Skeletal muscle tissue (tissue), 4 donors: ENCODE data around the gene OVCH2. TPM values are rescaled to one million over a fixed set of nuclear protein-coding genes. Genes with fewer than 3 reads are reported as not detected.
A peak's percentile ranks its signal among the peaks of the same experiment; 100 is the strongest.

Experiments used
- H3K27ac ChIP-seq: one replicate; pipeline ENCODE4 v1.7.0; 2013; ENCODE audit warnings: mild to moderate bottlenecking, low read depth, low read length, inconsistent platforms
- H3K27me3 ChIP-seq, 3 donors: one replicate each; pipeline ENCODE4 v1.7.0; 2013; ENCODE audit warnings: low read length in 3 of 3; ENCODE audit not compliant: control insufficient read depth in 3 of 3, insufficient read depth in 3 of 3
- H3K36me3 ChIP-seq, 3 donors: one replicate each; pipeline ENCODE4 v1.7.0; 2013; ENCODE audit warnings: low read length in 3 of 3; ENCODE audit not compliant: control insufficient read depth in 3 of 3, insufficient read depth in 3 of 3
- H3K4me1 ChIP-seq, 3 donors: one replicate each; pipeline ENCODE4 v1.7.0; 2013; ENCODE audit warnings: low read length in 3 of 3, mild to moderate bottlenecking in 3 of 3; ENCODE audit not compliant: control insufficient read depth in 3 of 3, insufficient read depth in 3 of 3
- H3K4me3 ChIP-seq, 3 donors: one replicate each; pipeline ENCODE4 v1.7.0; 2013; ENCODE audit warnings: low read length in 3 of 3
- H3K9ac ChIP-seq, 3 donors: one replicate each; pipeline ENCODE4 v1.7.0; 2013; ENCODE audit warnings: low read length in 3 of 3, mild to moderate bottlenecking in 3 of 3, moderate library complexity in 2 of 3, low read depth in 1 of 3
- H3K9me3 ChIP-seq, 3 donors: one replicate each; pipeline ENCODE4 v1.7.0; 2013; ENCODE audit warnings: low read length in 3 of 3; ENCODE audit not compliant: control insufficient read depth in 3 of 3
- total RNA-seq: library from RNA; depleted of rRNA; stranded (reverse); fragments of >200 nt; gene quantifications from one replicate; pipeline ENCODE4 v1.2.3, GENCODE V29; 2014
- donor health status: Osteomylitis.

The OVCH2 gene
- total RNA-seq, 1 donor from 2014 or later: not detected

- Histone ChIP-seq H3K4me3 (no peak overlapping the region), H3K27me3 (no peaks in the 10 kb centered on the region), H3K36me3 (peaks cover 0 to 2% (median under 1%) of the 10 kb centered on the region in 3 donors), H3K4me1 (peaks cover 0 to 4% (median 3%) of the 10 kb centered on the region in 3 donors), H3K9me3 (no peaks in the 10 kb centered on the region), H3K27ac (no peak overlapping the region), H3K9ac (no peak overlapping the region)
Measured at GRCh38 chr11:7689239-7689638, 17.0 kb downstream of the OVCH2 start.

DNA sequence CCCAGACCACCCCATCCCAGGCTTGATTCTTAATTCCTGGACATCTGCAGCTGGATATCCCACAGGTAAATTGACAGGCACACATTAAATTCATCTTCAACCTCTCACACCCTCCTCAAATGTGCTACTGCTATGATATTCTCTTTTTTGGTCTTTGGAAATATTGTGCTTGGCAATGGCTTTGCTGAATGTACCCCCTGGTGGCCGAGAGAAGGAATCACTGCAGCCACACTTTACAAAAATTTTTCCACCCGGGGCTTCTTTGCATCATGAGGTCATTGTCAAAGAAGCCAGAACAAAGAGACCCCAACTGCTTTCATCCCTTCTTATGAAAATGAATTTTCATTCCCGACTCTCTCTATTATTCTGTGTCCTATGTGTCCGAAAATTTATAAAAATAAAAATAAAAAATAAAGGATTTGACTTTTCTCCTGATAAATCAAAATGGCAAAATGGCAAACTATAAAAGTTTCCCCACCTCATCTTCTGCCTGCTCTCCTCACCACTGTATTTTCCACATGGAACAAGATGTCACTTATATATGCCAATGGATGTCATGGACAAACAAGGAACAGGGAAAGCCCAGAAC lies 17.9 kb downstream of the OVCH2 start:
- Histone ChIP-seq H3K9ac (no peak overlapping the region), H3K27me3 (no peaks in the 10 kb centered on the region), H3K4me1 (peaks cover 0 to 4% (median 3%) of the 10 kb centered on the region in 3 donors), H3K36me3 (peaks cover 2 to 3% (median 2%) of the 10 kb centered on the region in 3 donors), H3K9me3 (no peaks in the 10 kb centered on the region), H3K27ac (no peak overlapping the region), H3K4me3 (no peak overlapping the region)

GRCh38 chr11:7687386-7687785 lies 18.9 kb downstream of the OVCH2 start:
- Histone ChIP-seq H3K4me3 (no peak overlapping the region), H3K36me3 (peaks cover 2 to 3% (median 2%) of the 10 kb centered on the region in 3 donors), H3K9ac (no peak overlapping the region), H3K9me3 (no peaks in the 10 kb centered on the region), H3K4me1 (peaks cover 0 to 4% (median 3%) of the 10 kb centered on the region in 3 donors), H3K27me3 (no peaks in the 10 kb centered on the region), H3K27ac (no peak overlapping the region)

DNA sequence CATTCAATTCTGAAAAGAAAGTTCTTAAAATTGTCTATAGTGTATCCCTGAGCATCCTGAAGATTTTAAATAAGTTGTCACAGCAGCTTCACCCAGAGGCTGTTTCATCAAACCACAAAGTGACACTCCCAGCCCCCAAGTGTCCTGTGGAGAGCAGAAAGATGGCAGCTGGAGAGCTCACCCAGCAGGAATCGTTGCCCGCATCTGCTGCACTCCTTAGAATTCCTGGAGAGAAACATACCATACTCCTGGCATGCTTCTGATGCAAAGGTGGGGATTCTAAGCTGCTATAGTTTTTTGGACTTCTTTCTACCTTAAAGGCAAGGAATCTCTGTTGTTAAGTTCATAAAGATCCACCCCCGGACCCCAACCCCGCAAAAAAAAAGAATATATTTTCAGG lies 19.5 kb downstream of the OVCH2 start:
- H3K4me3 ChIP-seq: no peak overlapping the region
- peaks cover 0 to 4% (median 3%) of the 10 kb centered on the region in 3 donors for H3K4me1 ChIP-seq
- no peaks in the 10 kb centered on the region for H3K9me3 ChIP-seq
- no peak overlapping the region for H3K9ac ChIP-seq
- peaks cover 2 to 3% (median 2%) of the 10 kb centered on the region in 3 donors for H3K36me3 ChIP-seq
- no peaks in the 10 kb centered on the region for H3K27me3 ChIP-seq
- no peak overlapping the region for H3K27ac ChIP-seq

DNA sequence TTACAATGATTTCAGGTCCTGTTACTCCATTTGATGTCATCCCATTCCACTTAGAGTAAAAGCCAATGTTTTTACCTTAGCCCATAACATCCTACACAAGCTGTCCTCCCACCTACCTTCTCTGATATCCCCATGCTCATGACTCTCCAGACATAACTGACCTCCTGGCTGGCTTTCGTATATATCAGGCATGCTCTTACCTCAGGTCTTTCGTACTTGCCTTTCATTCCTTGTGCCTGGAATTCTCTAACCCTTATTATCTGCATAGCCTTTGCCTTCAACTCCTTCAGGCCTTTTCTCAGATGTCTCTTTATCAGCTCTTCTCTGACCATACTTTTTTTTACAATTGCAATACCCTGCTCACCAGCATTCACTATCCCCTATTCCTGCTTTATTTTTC lies 22.7 kb downstream of the OVCH2 start:
- no peak overlapping the region for H3K27ac ChIP-seq
- H3K9ac ChIP-seq: no peak overlapping the region
- H3K9me3 ChIP-seq: no peaks in the 10 kb centered on the region
- peaks cover 2 to 3% (median 2%) of the 10 kb centered on the region in 3 donors for H3K36me3 ChIP-seq
- H3K4me1 ChIP-seq: no peaks in the 10 kb centered on the region
- no peaks in the 10 kb centered on the region for H3K27me3 ChIP-seq
- H3K4me3 ChIP-seq: no peak overlapping the region

DNA sequence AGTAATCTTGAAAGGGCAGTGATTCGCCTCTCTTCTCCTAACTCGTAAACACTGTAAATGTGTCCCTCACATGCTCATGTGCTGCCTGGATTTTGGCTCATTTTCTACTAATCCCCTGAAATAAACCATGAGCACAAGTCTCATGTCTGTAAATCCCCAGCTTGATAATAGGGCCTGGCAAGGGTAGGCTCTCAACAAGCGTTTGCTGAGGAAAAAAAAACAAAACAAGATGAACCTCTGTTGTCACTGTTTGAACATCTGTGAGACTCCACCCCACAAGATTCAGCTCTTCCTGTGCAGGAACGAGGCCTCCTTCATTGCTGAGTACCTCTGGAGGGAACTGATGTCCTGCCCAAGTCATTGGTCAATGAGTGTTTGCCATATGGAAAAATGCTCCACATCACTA lies 28.5 kb downstream of the OVCH2 start:
- no peak overlapping the region for H3K27ac ChIP-seq
- H3K36me3 ChIP-seq: no peaks in the 10 kb centered on the region
- H3K27me3 ChIP-seq: peaks cover 3 to 4% (median 3%) of the 10 kb centered on the region in 3 donors
- no peak overlapping the region for H3K9ac ChIP-seq
- peaks cover 5 to 11% (median 8%) of the 10 kb centered on the region in 3 donors for H3K4me1 ChIP-seq
- no peaks in the 10 kb centered on the region for H3K9me3 ChIP-seq
- H3K4me3 ChIP-seq: no peak overlapping the region

GRCh38 chr11:7677071-7677470 lies 29.2 kb downstream of the OVCH2 start:
- Histone ChIP-seq H3K36me3 (no peaks in the 10 kb centered on the region), H3K27ac (no peak overlapping the region), H3K9ac (no peak overlapping the region), H3K4me1 (peaks cover 10 to 15% (median 13%) of the 10 kb centered on the region in 3 donors), H3K27me3 (peaks cover 6 to 8% (median 7%) of the 10 kb centered on the region in 3 donors), H3K4me3 (no peak overlapping the region), H3K9me3 (no peaks in the 10 kb centered on the region)

GRCh38 chr11:7675631-7676030 lies 30.6 kb downstream of the OVCH2 start:
- Histone ChIP-seq H3K27ac (no peak overlapping the region), H3K4me1 (peaks cover 10 to 22% (median 13%) of the 10 kb centered on the region in 3 donors), H3K36me3 (no peaks in the 10 kb centered on the region), H3K9ac (no peak overlapping the region), H3K4me3 (no peak overlapping the region), H3K9me3 (no peaks in the 10 kb centered on the region), H3K27me3 (peaks cover 6 to 11% (median 8%) of the 10 kb centered on the region in 3 donors)

DNA sequence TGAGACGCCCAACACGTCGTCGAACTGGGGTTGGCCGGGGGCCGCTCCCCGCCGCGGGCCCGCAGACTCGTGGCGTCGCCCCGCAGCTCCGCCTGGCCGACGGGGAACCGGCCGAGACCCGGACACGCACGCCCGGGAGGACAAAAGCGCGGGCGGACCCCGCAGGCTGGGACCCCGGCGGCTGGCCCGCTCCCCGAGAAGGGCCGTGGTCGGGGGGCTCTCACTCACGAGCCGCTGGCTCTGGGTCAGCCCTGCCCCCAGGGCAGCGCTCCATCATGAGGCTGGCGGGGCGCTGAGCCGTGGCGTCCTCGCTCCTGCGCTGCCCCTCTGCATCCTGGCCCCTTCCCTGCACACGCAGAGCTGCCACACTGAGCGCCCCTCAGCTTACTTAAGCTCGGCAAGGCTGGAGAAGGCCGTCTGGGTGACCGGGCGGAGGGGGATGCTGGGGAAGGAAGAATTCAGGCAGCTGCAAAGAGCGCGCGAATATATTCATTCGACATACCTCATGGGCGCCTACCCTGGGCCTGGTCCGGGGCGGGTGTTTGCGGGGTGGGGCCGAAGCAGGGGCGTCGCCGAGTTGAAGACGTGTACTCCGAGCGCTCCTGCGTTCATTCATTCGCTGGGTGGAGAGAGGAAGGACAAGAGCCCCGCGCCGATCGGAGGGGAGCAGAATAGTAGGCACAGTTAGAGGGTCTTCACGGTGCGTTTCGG lies 32.4 kb downstream of the OVCH2 start:
- Histone ChIP-seq H3K9ac (peak overlapping the region in 2 of 3 donors; percentile 70 to 73), H3K27me3 (peaks cover 6 to 11% (median 8%) of the 10 kb centered on the region in 3 donors), H3K4me3 (peak overlapping the region; percentile 57 to 74 (median 65)), H3K27ac (no peak overlapping the region), H3K9me3 (no peaks in the 10 kb centered on the region), H3K4me1 (peaks cover 10 to 22% (median 13%) of the 10 kb centered on the region in 3 donors), H3K36me3 (peaks cover 0 to 3% (median under 1%) of the 10 kb centered on the region in 3 donors)
